Endothelial cell of umbilical vein (primary cell): ENCODE results near the gene SERGEF. TPM values are rescaled to one million over a fixed set of nuclear protein-coding genes. Genes with fewer than 3 reads are reported as not detected.

ENCODE experiments used
- BruUV-seq: library from RNA; stranded (reverse); fragments of 400-500 nt; replicated peaks from 2 replicates; lab custom pipeline; 2021; lab: Mats Ljungman, UMichigan
- CTCF ChIA-PET: fragments of 300-600, 350-600 bp; sonication (Branson Sonifier 250); formaldehyde crosslinking; loops from one replicate; lab custom pipeline; 2021; ENCODE audit warnings: antibody characterized with exemption, inconsistent platforms; lab: Charles Lee
- POLR2A ChIA-PET: fragments of 300-600, 350-600 bp; sonication (Branson Sonifier 250); formaldehyde crosslinking; loops from one replicate; lab custom pipeline; 2021; ENCODE audit warnings: antibody characterized with exemption, inconsistent platforms; lab: Charles Lee
- DNase-seq: peaks from one replicate; pipeline ENCODE4 v3.0.0-alpha.2; 2011; ENCODE audit warnings: low read depth, low spot score
- FAIRE-seq: peaks from 2 replicates; lab custom pipeline; 2011; peaks lifted over from hg19 to GRCh38; lab: Jason Lieb, UNC
- H2AFZ ChIP-seq: 2 replicates; pipeline ENCODE4 v1.6.0; 2012; ENCODE audit warnings: low read depth, low read length, control low read depth, inconsistent platforms
- H3K27ac ChIP-seq: 2 replicates; pipeline ENCODE4 v1.5.1; 2011; ENCODE audit warnings: low read depth, mild to moderate bottlenecking, control low read depth, low read length, moderate library complexity; ENCODE audit not compliant: insufficient read depth
- H3K27me3 ChIP-seq, 2 experiments: 2 replicates each; pipeline versions ENCODE4 v1.6.0 to v1.6.1; 2011; ENCODE audit warnings: low read length in 2 of 2, mixed read lengths in 1 of 2; ENCODE audit not compliant: control insufficient read depth in 2 of 2, insufficient read depth in 2 of 2
- H3K36me3 ChIP-seq, 2 experiments: 2 replicates in 1 of 2; 3 replicates in 1 of 2; pipeline ENCODE4 v1.5.1; 2011; ENCODE audit warnings: low read length in 2 of 2, mild to moderate bottlenecking in 1 of 2, moderate library complexity in 1 of 2; ENCODE audit not compliant: control insufficient read depth in 2 of 2, insufficient read depth in 2 of 2; ENCODE audit errors: extremely low read depth in 1 of 2
- H3K4me1 ChIP-seq: 3 replicates; pipeline ENCODE4 v1.5.1; 2011; ENCODE audit warnings: mild to moderate bottlenecking, low read length; ENCODE audit not compliant: control insufficient read depth, insufficient read depth; ENCODE audit errors: extremely low read depth
- H3K4me2 ChIP-seq: 2 replicates; pipeline ENCODE4 v1.6.1; 2011; ENCODE audit warnings: low read length, control low read depth, mixed read lengths; ENCODE audit not compliant: insufficient read depth
- H3K4me3 ChIP-seq, 3 experiments: fragments of 200-600 bp in 1 of 3; sonication (generic), shearing (Covaris generic) in 1 of 3; replicated peaks in 1 of 3; 2 replicates each; pipeline ENCODE4 v1.5.1; 2011 to 2016; ENCODE audit warnings: control low read depth in 3 of 3, low read length in 3 of 3, mild to moderate bottlenecking in 2 of 3, inconsistent platforms in 1 of 3, low read depth in 1 of 3, moderate library complexity in 1 of 3; ENCODE audit not compliant: insufficient read depth in 1 of 3
- H3K79me2 ChIP-seq: 2 replicates; pipeline ENCODE4 v1.6.0; 2012; ENCODE audit warnings: low read length, inconsistent platforms; ENCODE audit not compliant: control insufficient read depth, insufficient read depth
- H3K9ac ChIP-seq: replicated peaks from 2 replicates; pipeline ENCODE3; 2011; ENCODE audit warnings: low read length, control low read depth; ENCODE audit not compliant: insufficient read depth; ENCODE audit errors: extremely low read depth
- H3K9me1 ChIP-seq: replicated peaks from 3 replicates; pipeline ENCODE4 v1.6.0; 2011; ENCODE audit warnings: mild to moderate bottlenecking, low read length; ENCODE audit not compliant: control insufficient read depth, insufficient read depth; ENCODE audit errors: extremely low read depth
- H3K9me3 ChIP-seq: replicated peaks from 2 replicates; pipeline ENCODE4 v1.5.1; 2012; ENCODE audit warnings: low read length, inconsistent platforms; ENCODE audit not compliant: control insufficient read depth, insufficient read depth
- H4K20me1 ChIP-seq: replicated peaks from 2 replicates; pipeline ENCODE3; 2011; ENCODE audit warnings: mild to moderate bottlenecking, low read length; ENCODE audit not compliant: control insufficient read depth, insufficient read depth; ENCODE audit errors: extremely low read depth
- EZH2 ChIP-seq: IDR thresholded peaks from 2 replicates; pipeline ENCODE4 v1.6.1; 2012; ENCODE audit warnings: borderline replicate concordance, low read depth, mild to moderate bottlenecking, moderate library complexity, low read length, inconsistent platforms; ENCODE audit not compliant: severe bottlenecking
- FOS ChIP-seq: IDR thresholded peaks from 2 replicates; pipeline ENCODE4 v1.6.1; 2011; ENCODE audit warnings: mild to moderate bottlenecking, low read length, moderate library complexity, borderline replicate concordance; ENCODE audit not compliant: insufficient read depth
- GATA2 ChIP-seq: IDR thresholded peaks from 2 replicates; pipeline ENCODE4 v1.7.0; 2011; ENCODE audit warnings: low read depth, mild to moderate bottlenecking, moderate library complexity, mixed read lengths, low read length; ENCODE audit not compliant: insufficient read length, insufficient read depth
- JUN ChIP-seq: IDR thresholded peaks from 2 replicates; pipeline ENCODE4 v1.6.1; 2011; ENCODE audit warnings: borderline replicate concordance, low read depth; ENCODE audit not compliant: insufficient read length, insufficient read depth
- MAX ChIP-seq: IDR thresholded peaks from 2 replicates; pipeline ENCODE4 v1.6.1; 2011; ENCODE audit not compliant: insufficient read depth, insufficient read length
- MYC ChIP-seq: IDR thresholded peaks from one replicate; pipeline ENCODE4 v1.6.1; 2011; ENCODE audit warnings: mild to moderate bottlenecking, low read depth, low read length
- POLR2A ChIP-seq: IDR thresholded peaks from 2 replicates; pipeline ENCODE4 v1.6.1; 2012; ENCODE audit warnings: low read depth, mild to moderate bottlenecking, control low read depth, low read length
- POLR2AphosphoS5 ChIP-seq: IDR thresholded peaks from 2 replicates; pipeline ENCODE4 v1.6.1; 2012; ENCODE audit warnings: low read depth, mild to moderate bottlenecking, control low read depth, low read length, moderate library complexity; ENCODE audit not compliant: insufficient read depth
- dilution Hi-C: fragments of 300-500 bp; cut with MboI; formaldehyde crosslinking; loops from one replicate; pipeline ENCODE4 v1.15.0; 2019; ENCODE audit warnings: low sequenced_read_pairs; ENCODE audit not compliant: extremely low pct_ligation_motif_present
- intact Hi-C: fragments of 100-400 bp; cut with micrococcal nuclease; formaldehyde crosslinking; loops from one replicate; pipeline ENCODE4 v1.10.0; 2022
- polyA plus RNA-seq, 4 experiments: library from polyadenylated mRNA; depleted of rRNA in 3 of 4; stranded (reverse) in 3 of 4; unstranded in 1 of 4; fragments of >200 nt; gene quantifications; 2 replicates each; pipeline versions ENCODE4 v1.2.1 to v1.2.3, GENCODE V29; 2011 to 2012; ENCODE audit warnings: missing spikeins in 1 of 4
- total RNA-seq: library from RNA; stranded (reverse); gene quantifications from 2 replicates; pipeline ENCODE4 v1.2.3, GENCODE V29; 2021
- TF ChIP-seq, protein P1 (sequence below), 2 donors: IDR thresholded peaks; 1 replicate in 1 of 2; 2 replicates in 1 of 2; pipeline ENCODE4 v1.5.1; 2011; ENCODE audit warnings: low read length in 2 of 2, mild to moderate bottlenecking in 2 of 2, moderate library complexity in 2 of 2, control low read depth in 1 of 2, inconsistent platforms in 1 of 2, low read depth in 1 of 2; ENCODE audit not compliant: insufficient read depth in 1 of 2; ENCODE audit errors: extremely low read depth in 1 of 2

The SERGEF gene
- total and polyA plus RNA-seq, 2 donors (not counting 3 experiments of a cell fraction or from before 2014, with no cell fraction given): 8.7 to 16.7 TPM

DNA sequence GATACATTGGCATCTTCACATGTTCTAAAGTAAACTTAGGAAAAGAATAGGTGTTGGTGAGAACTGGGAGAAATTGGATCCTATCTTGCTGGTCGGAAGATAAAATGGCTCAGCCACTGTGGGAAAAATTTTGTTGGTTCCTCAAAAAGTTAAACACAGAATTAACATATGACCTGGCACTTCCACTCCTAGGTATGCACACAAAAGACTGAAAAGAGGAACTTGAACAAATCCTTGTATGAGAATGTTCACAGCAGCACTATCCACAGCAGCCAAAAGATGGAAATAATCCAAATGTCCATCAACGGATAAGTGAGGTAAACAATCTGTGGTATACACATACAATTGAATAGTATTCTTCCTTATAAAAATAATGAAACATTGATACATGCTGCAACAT, 38.0 kb upstream of the SERGEF start:
- intact Hi-C loops: no loop called here
- DNase-seq (no peak), FAIRE-seq (no peak)
- Histone ChIP-seq H3K9ac (no peak overlapping the region), H3K4me1 (no peaks in the 10 kb centered on the region), H3K4me3 (no peak overlapping the region), H3K79me2 (no peaks in the 10 kb centered on the region), H3K27ac (no peak overlapping the region), H4K20me1 (no peaks in the 10 kb centered on the region), H3K36me3 (no peaks in the 10 kb centered on the region), H2AFZ (no peak overlapping the region), H3K9me1 (no peaks in the 10 kb centered on the region), H3K4me2 (no peak overlapping the region), H3K9me3 (no peaks in the 10 kb centered on the region), H3K27me3 (peaks cover 17% of the 10 kb centered on the region in 2 experiments)
- dilution Hi-C loops: no loop called here
- TF ChIP-seq MAX: no peak
- no peak for TF ChIP-seq POLR2A
- TF ChIP-seq GATA2: no peak
- no peak for TF ChIP-seq MYC
- no peak for TF ChIP-seq EZH2
- no peak for TF ChIP-seq POLR2AphosphoS5
- TF ChIP-seq FOS: no peak
- TF ChIP-seq, protein P1, sequence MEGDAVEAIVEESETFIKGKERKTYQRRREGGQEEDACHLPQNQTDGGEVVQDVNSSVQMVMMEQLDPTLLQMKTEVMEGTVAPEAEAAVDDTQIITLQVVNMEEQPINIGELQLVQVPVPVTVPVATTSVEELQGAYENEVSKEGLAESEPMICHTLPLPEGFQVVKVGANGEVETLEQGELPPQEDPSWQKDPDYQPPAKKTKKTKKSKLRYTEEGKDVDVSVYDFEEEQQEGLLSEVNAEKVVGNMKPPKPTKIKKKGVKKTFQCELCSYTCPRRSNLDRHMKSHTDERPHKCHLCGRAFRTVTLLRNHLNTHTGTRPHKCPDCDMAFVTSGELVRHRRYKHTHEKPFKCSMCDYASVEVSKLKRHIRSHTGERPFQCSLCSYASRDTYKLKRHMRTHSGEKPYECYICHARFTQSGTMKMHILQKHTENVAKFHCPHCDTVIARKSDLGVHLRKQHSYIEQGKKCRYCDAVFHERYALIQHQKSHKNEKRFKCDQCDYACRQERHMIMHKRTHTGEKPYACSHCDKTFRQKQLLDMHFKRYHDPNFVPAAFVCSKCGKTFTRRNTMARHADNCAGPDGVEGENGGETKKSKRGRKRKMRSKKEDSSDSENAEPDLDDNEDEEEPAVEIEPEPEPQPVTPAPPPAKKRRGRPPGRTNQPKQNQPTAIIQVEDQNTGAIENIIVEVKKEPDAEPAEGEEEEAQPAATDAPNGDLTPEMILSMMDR (IDR thresholded peaks at IDR 0.05; ENCODE audit: extremely low read depth in 1 of 2, insufficient read depth in 1 of 2, low read depth in 1 of 2, low read length in 2 of 2): no peak
- no peak for TF ChIP-seq JUN
- ChIA-PET CTCF (no interaction called here), POLR2A (no interaction called here)
- no TSS peak for BruUV-seq
